Fibroblast of skin of right biceps (primary cell): ENCODE results near the gene CAMTA1.
A peak's percentile ranks its signal among the peaks of the same experiment; 100 is the strongest.

Source experiments
- DNase-seq: peaks from one replicate; pipeline ENCODE4 v3.0.0-alpha.2; 2013

Gene CAMTA1

GRCh38 chr1:7657287-7658016 is 872.2 kb downstream of the CAMTA1 start:
- DNase-seq = no peak

- no peak for DNase-seq
Measured at GRCh38 chr1:7658099-7658498, 872.8 kb downstream of the CAMTA1 start.

DNA sequence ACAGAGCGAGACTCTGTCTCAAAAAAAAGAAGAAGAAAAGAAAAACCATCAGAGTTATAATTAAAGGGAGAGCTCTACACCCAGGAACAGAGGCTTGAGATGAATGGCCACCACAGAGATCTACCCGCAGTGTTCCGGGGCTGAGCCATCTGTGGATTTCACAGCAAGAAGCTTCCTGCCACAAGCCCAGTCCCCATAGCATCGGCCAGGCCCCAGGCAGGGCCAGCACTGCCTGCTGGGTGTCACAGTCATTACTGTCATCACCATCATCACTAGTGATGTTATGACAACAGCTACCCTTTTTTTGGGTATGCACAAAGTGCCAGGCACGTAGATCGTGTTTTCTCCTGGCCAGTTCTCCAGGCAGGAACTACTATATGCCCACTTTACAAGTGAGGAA is 874.3 kb downstream of the CAMTA1 start:
- no peak for DNase-seq

DNA sequence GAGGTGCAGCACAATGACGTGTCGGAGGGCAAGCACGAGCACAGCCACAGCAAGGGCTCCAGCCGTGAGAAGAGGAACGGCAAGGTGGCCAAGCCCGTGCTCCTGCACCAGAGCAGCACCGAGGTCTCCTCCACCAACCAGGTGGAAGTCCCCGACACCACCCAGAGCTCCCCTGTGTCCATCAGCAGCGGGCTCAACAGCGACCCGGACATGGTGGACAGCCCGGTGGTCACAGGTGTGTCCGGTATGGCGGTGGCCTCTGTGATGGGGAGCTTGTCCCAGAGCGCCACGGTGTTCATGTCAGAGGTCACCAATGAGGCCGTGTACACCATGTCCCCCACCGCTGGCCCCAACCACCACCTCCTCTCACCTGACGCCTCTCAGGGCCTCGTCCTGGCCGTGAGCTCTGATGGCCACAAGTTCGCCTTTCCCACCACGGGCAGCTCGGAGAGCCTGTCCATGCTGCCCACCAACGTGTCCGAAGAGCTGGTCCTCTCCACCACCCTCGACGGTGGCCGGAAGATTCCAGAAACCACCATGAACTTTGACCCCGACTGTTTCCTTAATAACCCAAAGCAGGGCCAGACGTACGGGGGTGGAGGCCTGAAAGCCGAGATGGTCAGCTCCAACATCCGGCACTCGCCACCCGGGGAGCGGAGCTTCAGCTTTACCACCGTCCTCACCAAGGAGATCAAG is 878.3 kb downstream of the CAMTA1 start:
- DNase-seq = no peak

DNA sequence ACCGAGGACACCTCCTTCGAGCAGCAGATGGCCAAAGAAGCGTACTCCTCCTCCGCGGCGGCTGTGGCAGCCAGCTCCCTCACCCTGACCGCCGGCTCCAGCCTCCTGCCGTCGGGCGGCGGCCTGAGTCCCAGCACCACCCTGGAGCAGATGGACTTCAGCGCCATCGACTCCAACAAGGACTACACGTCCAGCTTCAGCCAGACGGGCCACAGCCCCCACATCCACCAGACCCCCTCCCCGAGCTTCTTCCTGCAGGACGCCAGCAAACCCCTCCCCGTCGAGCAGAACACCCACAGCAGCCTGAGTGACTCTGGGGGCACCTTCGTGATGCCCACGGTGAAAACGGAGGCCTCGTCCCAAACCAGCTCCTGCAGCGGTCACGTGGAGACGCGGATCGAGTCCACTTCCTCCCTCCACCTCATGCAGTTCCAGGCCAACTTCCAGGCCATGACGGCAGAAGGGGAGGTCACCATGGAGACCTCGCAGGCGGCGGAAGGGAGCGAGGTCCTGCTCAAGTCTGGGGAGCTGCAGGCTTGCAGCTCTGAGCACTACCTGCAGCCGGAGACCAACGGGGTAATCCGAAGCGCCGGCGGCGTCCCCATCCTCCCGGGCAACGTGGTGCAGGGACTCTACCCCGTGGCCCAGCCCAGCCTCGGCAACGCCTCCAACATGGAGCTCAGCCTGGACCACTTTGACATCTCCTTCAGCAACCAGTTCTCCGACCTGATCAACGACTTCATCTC is 879.1 kb downstream of the CAMTA1 start:
- no peak for DNase-seq

DNA sequence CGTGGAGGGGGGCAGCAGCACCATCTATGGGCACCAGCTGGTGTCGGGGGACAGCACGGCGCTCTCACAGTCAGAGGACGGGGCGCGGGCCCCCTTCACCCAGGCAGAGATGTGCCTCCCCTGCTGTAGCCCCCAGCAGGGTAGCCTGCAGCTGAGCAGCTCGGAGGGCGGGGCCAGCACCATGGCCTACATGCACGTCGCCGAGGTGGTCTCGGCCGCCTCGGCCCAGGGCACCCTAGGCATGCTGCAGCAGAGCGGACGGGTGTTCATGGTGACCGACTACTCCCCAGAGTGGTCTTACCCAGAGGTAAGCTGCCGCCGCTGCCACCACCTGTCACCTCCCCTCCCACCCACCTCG is 879.6 kb downstream of the CAMTA1 start:
- no peak for DNase-seq

GRCh38 chr1:7666249-7666648 is 881.0 kb downstream of the CAMTA1 start:
- DNase-seq = no peak

- DNase-seq = no peak
Measured at GRCh38 chr1:7667159-7667558, 881.9 kb downstream of the CAMTA1 start.

GRCh38 chr1:7667625-7668218 is 882.5 kb downstream of the CAMTA1 start:
- DNase-seq = peak; percentile 78

GRCh38 chr1:7669559-7670311 is 884.5 kb downstream of the CAMTA1 start:
- DNase-seq = peak; percentile 44

DNA sequence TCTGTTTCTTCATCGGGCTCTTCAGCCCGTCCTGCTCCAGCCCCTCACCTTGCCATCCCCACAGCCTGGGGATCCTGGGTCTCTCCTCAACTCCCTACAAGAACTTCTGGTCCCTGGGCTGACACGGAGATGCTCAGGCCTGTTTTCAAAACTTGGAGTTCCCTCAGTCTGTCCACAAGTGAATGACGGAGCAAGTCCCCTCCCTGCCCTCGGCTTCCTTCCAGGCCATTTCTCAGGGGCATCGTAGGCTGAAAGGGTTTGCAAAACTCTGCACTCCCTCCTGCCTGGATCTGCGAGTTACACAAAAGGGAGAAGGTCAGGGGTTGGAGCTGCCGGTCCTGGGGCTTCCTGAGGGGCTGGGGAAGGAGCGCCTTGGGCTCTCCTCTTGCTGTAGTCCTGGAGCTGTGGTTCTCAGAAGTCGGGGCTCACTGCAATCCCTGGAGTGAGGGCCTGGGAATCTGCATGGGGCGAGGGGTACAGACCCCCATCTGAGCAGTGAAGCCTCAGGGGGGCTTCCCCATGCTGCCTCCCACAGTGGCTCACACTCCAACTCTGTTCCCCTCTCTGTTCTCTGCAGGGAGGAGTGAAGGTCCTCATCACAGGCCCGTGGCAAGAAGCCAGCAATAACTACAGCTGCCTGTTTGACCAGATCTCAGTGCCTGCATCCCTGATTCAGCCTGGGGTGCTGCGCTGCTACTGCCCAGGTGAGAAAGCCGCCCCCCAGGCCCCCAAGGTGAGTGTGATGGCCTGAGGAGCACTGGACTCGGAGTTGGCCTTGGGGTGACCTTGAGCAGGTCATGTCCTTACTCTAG is 885.3 kb downstream of the CAMTA1 start:
- DNase-seq = no peak

- no peak for DNase-seq
Measured at GRCh38 chr1:7671146-7671465, 885.9 kb downstream of the CAMTA1 start.

GRCh38 chr1:7671676-7672075 is 886.4 kb downstream of the CAMTA1 start:
- no peak for DNase-seq

DNA sequence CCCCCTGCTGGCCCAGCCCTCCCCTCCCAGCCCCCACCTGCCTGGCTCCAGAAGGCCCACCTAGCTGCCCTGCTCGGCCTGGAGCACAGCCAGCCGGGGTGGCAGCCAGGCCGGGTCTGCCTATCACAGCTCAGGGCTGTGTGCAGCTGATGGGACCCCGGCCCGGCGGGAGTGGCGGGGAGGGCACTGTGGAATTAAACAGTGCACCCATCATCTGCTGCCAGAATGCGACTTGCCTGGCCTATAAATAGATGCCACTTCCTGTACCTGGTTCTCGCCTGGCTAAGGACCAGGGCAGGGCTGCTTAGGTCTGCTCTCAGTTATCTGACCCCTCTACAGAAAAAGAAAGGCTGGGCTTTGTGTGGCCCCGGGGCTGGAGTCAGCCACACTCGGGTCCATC is 887.6 kb downstream of the CAMTA1 start:
- no peak for DNase-seq

DNA sequence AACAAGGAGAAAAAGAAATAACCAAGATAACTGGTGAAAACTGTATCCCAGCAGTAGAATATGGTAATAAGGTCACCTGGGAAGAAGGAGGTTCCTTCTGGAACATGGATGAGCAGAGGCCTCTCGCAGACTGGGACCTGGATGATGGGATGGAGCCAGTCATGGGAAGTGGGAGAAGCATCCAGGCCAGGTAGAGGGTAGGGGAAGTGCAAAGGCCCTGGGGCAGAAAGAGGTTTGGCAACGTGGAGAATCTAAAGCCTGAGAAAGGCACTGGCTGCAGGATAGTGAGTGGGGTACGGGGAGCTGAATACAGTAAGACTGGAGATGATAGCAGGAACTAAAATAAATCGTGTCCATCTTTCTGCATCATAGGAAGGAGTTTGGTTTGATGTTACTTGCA is 889.7 kb downstream of the CAMTA1 start:
- DNase-seq = no peak

DNA sequence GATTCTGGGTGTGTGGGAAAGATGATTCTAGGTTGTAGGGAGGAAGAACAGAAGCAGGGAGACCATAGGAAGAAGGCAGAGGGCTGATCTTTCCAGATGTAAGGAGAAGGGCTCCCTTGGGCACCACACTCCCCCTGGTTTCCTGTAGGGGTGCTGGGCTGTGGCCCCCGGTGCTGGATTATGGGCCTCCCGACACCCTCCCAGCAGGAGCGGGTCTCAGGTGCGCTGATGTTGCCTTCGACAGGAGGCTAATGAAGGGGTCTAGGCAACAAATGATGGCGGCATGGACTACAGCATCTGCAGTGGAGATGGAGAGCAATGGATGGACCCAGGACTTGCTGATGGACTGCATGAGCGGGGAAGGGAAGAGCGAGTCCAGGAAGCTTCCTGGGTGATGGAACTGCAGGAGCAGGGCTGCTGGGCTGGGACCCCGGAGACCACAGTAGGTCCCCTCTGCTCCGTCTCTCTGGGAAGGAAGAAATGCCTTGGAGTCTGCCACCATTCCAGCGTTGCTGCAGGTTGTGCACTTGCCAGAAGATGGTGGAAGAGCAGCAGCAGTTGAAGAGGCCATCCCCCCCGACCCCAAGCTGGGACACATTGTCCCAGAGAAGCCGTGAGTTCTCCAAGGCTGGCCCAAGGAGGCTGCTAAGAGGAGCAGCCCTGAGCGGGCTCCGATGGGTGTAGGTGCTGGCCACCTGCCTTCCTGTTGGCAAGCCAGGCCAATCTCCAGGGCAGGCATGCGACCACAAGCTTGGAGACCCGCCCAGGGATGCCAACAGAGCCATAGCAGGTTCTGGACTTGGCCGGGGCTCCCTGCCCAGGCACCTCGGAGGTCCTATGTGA is 890.4 kb downstream of the CAMTA1 start:
- no peak for DNase-seq

- no peak for DNase-seq
Measured at GRCh38 chr1:7676274-7676945, 891.2 kb downstream of the CAMTA1 start.

DNA sequence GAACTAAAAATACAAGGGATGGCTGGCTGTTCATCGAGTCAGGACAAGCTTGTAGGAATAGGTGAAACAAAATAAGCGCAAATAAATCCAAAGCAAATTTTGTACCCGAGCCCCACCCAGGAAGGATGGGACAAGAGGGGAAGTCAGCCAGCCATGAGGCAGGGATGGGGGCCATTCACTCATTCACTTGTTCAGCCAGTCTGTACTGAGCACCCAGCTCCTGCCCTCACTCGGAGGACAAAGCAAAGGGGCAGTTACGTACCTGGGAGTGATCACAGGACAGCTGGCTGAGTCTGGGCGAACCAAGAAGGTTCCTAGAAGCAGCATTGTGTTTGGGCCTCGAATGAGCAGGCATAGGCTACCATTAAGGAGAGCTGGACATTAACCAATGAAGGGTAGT is 891.9 kb downstream of the CAMTA1 start:
- DNase-seq = no peak

DNA sequence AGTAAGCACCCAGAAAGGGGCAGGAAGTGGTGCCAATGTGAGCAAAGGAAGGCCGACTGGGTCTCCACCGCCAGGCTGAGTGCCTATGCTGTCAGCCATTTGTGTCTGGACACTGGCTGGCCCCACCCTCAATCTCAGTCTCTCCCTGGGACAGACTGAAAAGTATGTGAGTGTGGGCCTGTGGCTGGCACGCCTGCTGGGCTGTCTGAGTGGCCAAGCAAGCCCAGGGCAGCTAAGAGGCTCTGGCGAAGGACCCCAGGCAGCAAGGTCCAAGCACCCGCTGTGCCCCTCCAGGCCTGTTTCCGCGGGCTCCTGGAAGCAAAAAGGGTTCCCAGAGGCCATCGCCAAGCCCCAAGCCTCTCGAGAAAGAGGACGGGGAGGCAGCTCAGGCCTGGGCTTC is 892.6 kb downstream of the CAMTA1 start:
- DNase-seq = no peak

GRCh38 chr1:7678491-7679158 is 893.4 kb downstream of the CAMTA1 start:
- DNase-seq = no peak
